ENCODE results near the gene ZBTB18.
A peak's percentile ranks its signal among the peaks of the same experiment; 100 is the strongest.

ZBTB18 gene

DNA sequence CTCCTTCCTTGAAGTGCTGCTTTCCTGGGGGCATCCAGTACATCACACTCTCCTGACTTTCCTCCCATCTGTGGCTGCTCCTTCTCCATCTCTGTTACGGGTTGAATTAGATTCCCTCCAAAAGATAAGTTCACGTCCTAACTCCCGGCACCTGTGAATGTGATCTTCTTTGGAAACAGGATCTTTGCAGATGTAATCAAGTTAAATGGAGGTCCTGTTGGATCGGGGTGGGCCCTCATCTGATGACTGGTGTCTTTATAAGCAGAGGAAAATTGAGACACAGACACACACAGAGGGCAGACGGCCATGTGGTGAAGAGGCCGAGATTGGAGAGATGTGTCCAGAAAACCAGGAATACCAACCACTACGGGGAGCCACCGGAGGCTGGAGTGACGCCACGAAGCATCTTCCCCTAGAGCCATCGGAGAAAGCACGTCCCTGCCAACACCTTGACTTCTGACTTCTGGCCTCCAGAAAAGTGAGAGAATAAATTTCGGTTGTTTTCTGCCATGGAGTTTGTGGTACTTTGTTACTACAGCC lies 36.0 kb downstream of the ZBTB18 start:
- H3K4me3 ChIP-seq (ENCODE audit: low read depth, low read length), result no peak overlapping the region
- no peak for DNase-seq (ENCODE audit: low read depth)
- TF ChIP-seq, protein P1, sequence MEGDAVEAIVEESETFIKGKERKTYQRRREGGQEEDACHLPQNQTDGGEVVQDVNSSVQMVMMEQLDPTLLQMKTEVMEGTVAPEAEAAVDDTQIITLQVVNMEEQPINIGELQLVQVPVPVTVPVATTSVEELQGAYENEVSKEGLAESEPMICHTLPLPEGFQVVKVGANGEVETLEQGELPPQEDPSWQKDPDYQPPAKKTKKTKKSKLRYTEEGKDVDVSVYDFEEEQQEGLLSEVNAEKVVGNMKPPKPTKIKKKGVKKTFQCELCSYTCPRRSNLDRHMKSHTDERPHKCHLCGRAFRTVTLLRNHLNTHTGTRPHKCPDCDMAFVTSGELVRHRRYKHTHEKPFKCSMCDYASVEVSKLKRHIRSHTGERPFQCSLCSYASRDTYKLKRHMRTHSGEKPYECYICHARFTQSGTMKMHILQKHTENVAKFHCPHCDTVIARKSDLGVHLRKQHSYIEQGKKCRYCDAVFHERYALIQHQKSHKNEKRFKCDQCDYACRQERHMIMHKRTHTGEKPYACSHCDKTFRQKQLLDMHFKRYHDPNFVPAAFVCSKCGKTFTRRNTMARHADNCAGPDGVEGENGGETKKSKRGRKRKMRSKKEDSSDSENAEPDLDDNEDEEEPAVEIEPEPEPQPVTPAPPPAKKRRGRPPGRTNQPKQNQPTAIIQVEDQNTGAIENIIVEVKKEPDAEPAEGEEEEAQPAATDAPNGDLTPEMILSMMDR (conservative IDR thresholded peaks at IDR 0.05; ENCODE audit: low read depth, low read length), result no peak

DNA sequence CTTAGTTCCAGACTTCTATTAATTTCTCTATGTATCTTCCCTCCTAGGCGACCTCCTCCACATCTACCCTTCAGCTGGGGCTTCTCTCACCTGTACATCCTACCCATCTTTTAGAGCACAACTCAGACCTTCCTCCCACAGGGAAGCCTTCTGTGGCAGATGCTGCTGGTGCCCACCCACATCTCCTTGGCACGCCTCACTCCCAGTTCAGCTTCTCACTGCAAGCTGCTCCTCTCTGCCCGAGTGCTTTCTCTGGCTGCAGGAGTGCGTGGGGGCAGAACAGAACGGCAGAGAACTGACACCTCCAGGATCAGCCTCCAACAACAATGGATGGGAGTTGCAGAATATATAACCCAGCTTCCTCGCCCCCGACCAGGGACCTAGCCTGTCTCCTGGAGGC lies 36.5 kb downstream of the ZBTB18 start:
- TF ChIP-seq, protein P1 (conservative IDR thresholded peaks at IDR 0.05; ENCODE audit: low read depth, low read length), result no peak
- no peak for DNase-seq (ENCODE audit: low read depth)
- H3K4me3 ChIP-seq (ENCODE audit: low read depth, low read length), result no peak overlapping the region

- no peak for DNase-seq (ENCODE audit: low read depth)
- H3K4me3 ChIP-seq (ENCODE audit: low read depth, low read length), result no peak overlapping the region
- TF ChIP-seq, protein P1 (conservative IDR thresholded peaks at IDR 0.05; ENCODE audit: low read depth, low read length), result no peak
Measured at GRCh38 chr1:244088161-244088560, 37.1 kb downstream of the ZBTB18 start.

GRCh38 chr1:244089561-244089960 lies 38.5 kb downstream of the ZBTB18 start:
- no peak for DNase-seq (ENCODE audit: low read depth)
- H3K4me3 ChIP-seq (ENCODE audit: low read depth, low read length), result no peak overlapping the region
- TF ChIP-seq, protein P1 (conservative IDR thresholded peaks at IDR 0.05; ENCODE audit: low read depth, low read length), result no peak

DNA sequence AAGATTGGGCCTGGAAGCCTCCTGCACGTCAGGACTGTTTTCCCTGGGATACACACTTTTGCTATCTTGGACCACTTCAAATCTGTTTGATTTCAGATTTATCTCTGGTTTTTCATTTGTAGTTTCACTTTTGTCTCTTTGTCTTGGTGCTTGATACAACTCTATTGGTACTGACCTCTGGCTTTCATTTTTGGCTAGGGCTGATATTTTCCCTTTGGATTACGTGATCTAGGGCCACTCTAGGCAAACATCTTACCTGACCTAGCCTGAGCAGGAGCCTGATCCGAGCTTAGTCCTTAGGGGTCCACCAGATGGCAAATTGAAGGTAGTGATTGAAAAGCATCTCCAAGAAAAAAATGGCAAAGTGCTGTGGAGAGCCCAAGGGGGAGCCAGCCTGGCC lies 39.6 kb downstream of the ZBTB18 start:
- TF ChIP-seq, protein P1 (conservative IDR thresholded peaks at IDR 0.05; ENCODE audit: low read depth, low read length), result no peak
- no peak overlapping the region for H3K4me3 ChIP-seq (ENCODE audit: low read depth, low read length)
- no peak for DNase-seq (ENCODE audit: low read depth)

GRCh38 chr1:244092293-244092963 lies 41.3 kb downstream of the ZBTB18 start:
- H3K4me3 ChIP-seq (ENCODE audit: low read depth, low read length), result no peak overlapping the region
- TF ChIP-seq, protein P1 (conservative IDR thresholded peaks at IDR 0.05; ENCODE audit: low read depth, low read length), result no peak
- peak; percentile 38 for DNase-seq (ENCODE audit: low read depth)

All from choroid plexus epithelial cell (primary cell).